ENCODE results near the gene UACA. TPM values are rescaled to one million over a fixed set of nuclear protein-coding genes. Genes with fewer than 3 reads are reported as not detected.

Gene UACA
- polyA plus RNA-seq, 1 of the 3 experiments (the other 2 are of a cell fraction), result 35.9 TPM

DNA sequence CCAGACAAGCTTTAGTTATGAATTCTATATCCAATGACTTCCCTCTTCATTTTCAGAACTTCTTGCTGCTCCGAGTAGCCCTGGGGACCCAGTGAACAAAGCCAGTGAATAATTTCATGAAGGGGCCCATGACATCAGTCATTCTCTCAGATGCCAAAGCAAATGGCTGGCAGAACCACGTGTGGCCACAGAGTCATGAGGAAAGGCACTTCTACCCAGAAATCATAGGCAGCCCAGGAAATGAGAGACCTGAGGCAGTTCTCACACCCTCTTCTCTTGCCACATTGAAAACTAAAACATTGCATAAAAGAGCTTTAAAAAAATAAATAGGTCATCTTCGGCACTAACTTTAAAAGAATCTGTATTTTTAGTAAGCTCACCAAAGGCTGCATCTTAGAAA lies 4.3 kb upstream of the UACA start:
- peaks cover 31% of the 10 kb centered on the region for H3F3A ChIP-seq (replicated peaks; ENCODE audit: insufficient read depth)

GRCh38 chr15:70766597-70766996 lies 3.2 kb upstream of the UACA start:
- 73% methylated on average over 6 of the region's 6 CpGs for WGBS (ENCODE audit: low lambda C conversion rate)
- no peak for DNase-seq
- Histone ChIP-seq H3K4me3 (ENCODE audit: low read depth in 2 of 2, low read length in 1 of 2) (no peak overlapping the region), H3F3A (replicated peaks; ENCODE audit: insufficient read depth) (peaks cover 37% of the 10 kb centered on the region), H3K79me2 (ENCODE audit: insufficient read depth) (peaks cover 17% of the 10 kb centered on the region), H3K9me3 (no peaks in the 10 kb centered on the region), H3K4me1 (ENCODE audit: control insufficient read depth in 1 of 2, insufficient read depth in 2 of 2, low read depth in 1 of 2, low read length in 1 of 2) (peaks cover 4 to 18% of the 10 kb centered on the region in 2 experiments; a peak in 3 of 4 replicates), H3K36me3 (replicated peaks in 1 of 2; ENCODE audit: control insufficient read depth in 1 of 2, insufficient read depth in 2 of 2, low read length in 1 of 2) (no peaks in the 10 kb centered on the region), H3K9me2 (no peaks in the 10 kb centered on the region), H3K9ac (no peak overlapping the region), H3K4me2 (no peak overlapping the region), H3K27ac (ENCODE audit: low read depth in 2 of 2, low read length in 1 of 2) (peak overlapping the region; percentile 40 to 88; a peak in 3 of 4 replicates), H3K27me3 (ENCODE audit: insufficient read depth) (no peaks in the 10 kb centered on the region), H2AFZ (ENCODE audit: low read depth) (no peak overlapping the region), H4K20me1 (ENCODE audit: insufficient read depth) (peaks cover 3% of the 10 kb centered on the region)
- ChIA-PET CTCF (no interaction called here), POLR2A (no interaction called here)
- TF ChIP-seq GABPA (IDR thresholded peaks at IDR 0.05; ENCODE audit: low read depth) (no peak), RAD21 (IDR thresholded peaks at IDR 0.05; ENCODE audit: low read length) (no peak), EZH2phosphoT487 (IDR thresholded peaks at IDR 0.05; ENCODE audit: borderline replicate concordance, low read depth) (no peak), SIN3A (IDR thresholded peaks at IDR 0.05; ENCODE audit: borderline replicate concordance, low read depth, low read length) (no peak), PBX3 (IDR thresholded peaks at IDR 0.05) (no peak), TEAD4 (IDR thresholded peaks at IDR 0.05; ENCODE audit: borderline replicate concordance, insufficient read depth) (no peak), POLR2AphosphoS5 (IDR thresholded peaks at IDR 0.05; ENCODE audit: low read depth, low read length) (no peak), NFIC (IDR thresholded peaks at IDR 0.05; ENCODE audit: borderline replicate concordance) (no peak), RCOR1 (IDR thresholded peaks at IDR 0.05; ENCODE audit: low read length) (no peak)

More for the DNA sequence above, 4.3 kb upstream of the UACA start:
- no peak overlapping the region for H3K4me2 ChIP-seq
- ChIA-PET CTCF (interaction anchor here (1.1 to 1.4 kb wide), 3 partner anchors 19 to 1289 kb away, joined by 3 read pairs; no protein-coding TSS in a partner anchor), POLR2A (no interaction called here)
- H3K4me1 ChIP-seq (ENCODE audit: control insufficient read depth in 1 of 2, insufficient read depth in 2 of 2, low read depth in 1 of 2, low read length in 1 of 2), result peaks cover 0 to 18% of the 10 kb centered on the region in 2 experiments; a peak in 2 of 4 replicates
- H2AFZ ChIP-seq (ENCODE audit: low read depth), result no peak overlapping the region
- H3K9me3 ChIP-seq, result no peaks in the 10 kb centered on the region
- TF ChIP-seq FOXM1 (IDR thresholded peaks at IDR 0.05; ENCODE audit: low read depth), result no peak
- TF ChIP-seq SMC3 (IDR thresholded peaks at IDR 0.05; ENCODE audit: low read depth, low read length), result no peak
- no peak for TF ChIP-seq NFIC (IDR thresholded peaks at IDR 0.05; ENCODE audit: borderline replicate concordance)
- TF ChIP-seq MXI1 (IDR thresholded peaks at IDR 0.05; ENCODE audit: low read depth, low read length), result no peak
- no peak for TF ChIP-seq CHD2 (IDR thresholded peaks at IDR 0.05; ENCODE audit: low read length, partially characterized antibody)
- no peak for TF ChIP-seq GATA2 (CRISPR knock-in tag; IDR thresholded peaks at IDR 0.05)
- TF ChIP-seq, protein P1, sequence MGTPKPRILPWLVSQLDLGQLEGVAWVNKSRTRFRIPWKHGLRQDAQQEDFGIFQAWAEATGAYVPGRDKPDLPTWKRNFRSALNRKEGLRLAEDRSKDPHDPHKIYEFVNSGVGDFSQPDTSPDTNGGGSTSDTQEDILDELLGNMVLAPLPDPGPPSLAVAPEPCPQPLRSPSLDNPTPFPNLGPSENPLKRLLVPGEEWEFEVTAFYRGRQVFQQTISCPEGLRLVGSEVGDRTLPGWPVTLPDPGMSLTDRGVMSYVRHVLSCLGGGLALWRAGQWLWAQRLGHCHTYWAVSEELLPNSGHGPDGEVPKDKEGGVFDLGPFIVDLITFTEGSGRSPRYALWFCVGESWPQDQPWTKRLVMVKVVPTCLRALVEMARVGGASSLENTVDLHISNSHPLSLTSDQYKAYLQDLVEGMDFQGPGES (IDR thresholded peaks at IDR 0.05; ENCODE audit: low read depth, low read length), result no peak
- TF ChIP-seq EZH2phosphoT487 (IDR thresholded peaks at IDR 0.05; ENCODE audit: borderline replicate concordance, low read depth), result no peak
- no peak for TF ChIP-seq RXRA (IDR thresholded peaks at IDR 0.05; ENCODE audit: borderline replicate concordance, low read depth)
- H3K27me3 ChIP-seq (ENCODE audit: insufficient read depth), result no peaks in the 10 kb centered on the region
- H4K20me1 ChIP-seq (ENCODE audit: insufficient read depth), result no peaks in the 10 kb centered on the region
- no peaks in the 10 kb centered on the region for H3K9me2 ChIP-seq
- no peak overlapping the region for H3K27ac ChIP-seq (ENCODE audit: low read depth in 2 of 2, low read length in 1 of 2)
- peaks cover 6% of the 10 kb centered on the region for H3K79me2 ChIP-seq (ENCODE audit: insufficient read depth)
- H3K36me3 ChIP-seq (replicated peaks in 1 of 2; ENCODE audit: control insufficient read depth in 1 of 2, insufficient read depth in 2 of 2, low read length in 1 of 2), result no peaks in the 10 kb centered on the region
- DNase-seq, result no peak
- no peak overlapping the region for H3K4me3 ChIP-seq (ENCODE audit: low read depth in 2 of 2, low read length in 1 of 2)
- H3K9ac ChIP-seq, result no peak overlapping the region
- WGBS (ENCODE audit: low lambda C conversion rate), result 81% methylated on average over 3 of the region's 3 CpGs

Measured in SK-N-SH (cell line).